Left ventricle myocardium inferior (tissue), 1 donor: ENCODE data around the gene TFAP2B. TPM values are rescaled to one million over a fixed set of nuclear protein-coding genes. Genes with fewer than 3 reads are reported as not detected.

ENCODE experiments used
- DNase-seq: peaks from one replicate; pipeline ENCODE4 v3.0.0-alpha.2; 2020
- H3K27ac ChIP-seq: fragments of 200-600 bp; replicated peaks from 2 replicates; pipeline ENCODE4 v1.8.0; 2021
- H3K27me3 ChIP-seq: fragments of 200-600 bp; 2 replicates; pipeline ENCODE4 v1.8.0; 2021; ENCODE audit warnings: low read depth
- H3K36me3 ChIP-seq: fragments of 200-600 bp; 2 replicates; pipeline ENCODE4 v1.8.0; 2021
- H3K4me1 ChIP-seq: fragments of 200-600 bp; 2 replicates; pipeline ENCODE4 v1.8.0; 2021
- H3K4me3 ChIP-seq: fragments of 200-600 bp; 2 replicates; pipeline ENCODE4 v1.8.0; 2021; ENCODE audit warnings: mild to moderate bottlenecking, moderate library complexity
- H3K9me3 ChIP-seq: fragments of 200-600 bp; replicated peaks from 2 replicates; pipeline ENCODE4 v1.8.0; 2021
- CTCF ChIP-seq: fragments of 200-600 bp; IDR thresholded peaks from 2 replicates; pipeline ENCODE4 v1.8.0; 2021; ENCODE audit warnings: antibody characterized with exemption, mild to moderate bottlenecking, borderline replicate concordance
- intact Hi-C: fragments of 100-400 bp; cut with micrococcal nuclease; formaldehyde crosslinking; loops from one replicate; pipeline ENCODE4 v1.11.0; 2022
- total RNA-seq: library from RNA; stranded (reverse); fragmentation: NEBNext Ultra II Directional; extraction: Animal tissue kit (Norgen Biotek cat#: 25700); gene quantifications from one replicate; pipeline ENCODE4 v1.2.1, GENCODE V29; 2021
- donor health status: DM: no; HTN: yes; CAD: no; lungs with severe emphysema.

Gene TFAP2B
- total RNA-seq, 1 donor from 2014 or later = not detected

- H3K9me3 ChIP-seq = no peaks in the 10 kb centered on the region
- TF ChIP-seq CTCF = no peak
- H3K27ac ChIP-seq = no peak overlapping the region
- H3K4me3 ChIP-seq = no peak overlapping the region
- H3K27me3 ChIP-seq = peaks cover 100% of the 10 kb centered on the region
- intact Hi-C loops = no loop called here
- no peak for DNase-seq
- no peaks in the 10 kb centered on the region for H3K36me3 ChIP-seq
- no peaks in the 10 kb centered on the region for H3K4me1 ChIP-seq
Observed at GRCh38 chr6:50842861-50843384, 24.3 kb downstream of the TFAP2B start.

- no peaks in the 10 kb centered on the region for H3K36me3 ChIP-seq
- DNase-seq = no peak
- intact Hi-C loops = no loop called here
- no peaks in the 10 kb centered on the region for H3K4me1 ChIP-seq
- peaks cover 100% of the 10 kb centered on the region for H3K27me3 ChIP-seq
- H3K9me3 ChIP-seq = no peaks in the 10 kb centered on the region
- no peak overlapping the region for H3K27ac ChIP-seq
- H3K4me3 ChIP-seq = no peak overlapping the region
- no peak for TF ChIP-seq CTCF
Observed at GRCh38 chr6:50843842-50844241, 25.2 kb downstream of the TFAP2B start.

- TF ChIP-seq CTCF = no peak
- H3K27me3 ChIP-seq = peaks cover 100% of the 10 kb centered on the region
- no peak for DNase-seq
Observed at GRCh38 chr6:50845499-50846143, 26.9 kb downstream of the TFAP2B start.

GRCh38 chr6:50846144-50846851, 27.6 kb downstream of the TFAP2B start:
- H3K4me3 ChIP-seq = no peak overlapping the region
- H3K36me3 ChIP-seq = no peaks in the 10 kb centered on the region
- intact Hi-C loops = no loop called here
- H3K9me3 ChIP-seq = no peaks in the 10 kb centered on the region
- no peak for DNase-seq
- peaks cover 100% of the 10 kb centered on the region for H3K27me3 ChIP-seq
- no peak for TF ChIP-seq CTCF
- peaks cover 12% of the 10 kb centered on the region for H3K4me1 ChIP-seq
- H3K27ac ChIP-seq = no peak overlapping the region

More at GRCh38 chr6:50845499-50846143, 26.9 kb downstream of the TFAP2B start:
- intact Hi-C loops = no loop called here
- peaks cover 11% of the 10 kb centered on the region for H3K4me1 ChIP-seq
- no peaks in the 10 kb centered on the region for H3K9me3 ChIP-seq
- H3K27ac ChIP-seq = no peak overlapping the region
- H3K4me3 ChIP-seq = no peak overlapping the region
- H3K36me3 ChIP-seq = no peaks in the 10 kb centered on the region

GRCh38 chr6:50846852-50847155, 28.1 kb downstream of the TFAP2B start:
- H3K9me3 ChIP-seq = no peaks in the 10 kb centered on the region
- H3K4me3 ChIP-seq = no peak overlapping the region
- intact Hi-C loops = no loop called here
- DNase-seq = no peak
- H3K4me1 ChIP-seq = peaks cover 12% of the 10 kb centered on the region
- H3K27ac ChIP-seq = no peak overlapping the region
- peaks cover 100% of the 10 kb centered on the region for H3K27me3 ChIP-seq
- no peaks in the 10 kb centered on the region for H3K36me3 ChIP-seq
- no peak for TF ChIP-seq CTCF
